NCI-H748 treated with DMSO at 0.1 percent for 48 hours (cell line): ENCODE measurements around the gene DCAF7.

Experiments used
- DNase-seq: peaks from one replicate; lab custom pipeline; 2025; lab: John Stamatoyannopoulos, UW

The DCAF7 gene

GRCh38 chr17:63629627-63630026, 79.3 kb downstream of the DCAF7 start:
- no peak for DNase-seq

DNA sequence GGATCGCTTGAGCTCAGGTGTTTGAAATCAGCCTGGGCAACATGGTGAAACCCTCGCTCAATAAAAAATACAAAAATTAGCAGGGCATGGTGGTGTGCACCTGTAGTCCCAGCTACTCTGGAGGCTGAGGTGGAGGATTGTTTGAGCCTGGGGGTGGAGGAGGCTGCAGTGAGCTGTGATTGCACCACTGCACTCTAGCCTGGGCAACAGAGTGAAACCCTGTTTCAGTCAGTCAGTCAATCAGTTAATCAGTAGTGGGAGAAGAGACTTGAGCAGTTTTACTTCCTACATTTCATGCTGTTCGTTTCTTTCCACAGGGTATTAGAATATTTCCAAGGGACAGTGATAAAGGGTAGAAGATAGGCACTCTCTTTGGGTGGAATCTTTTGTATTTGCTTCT, 80.8 kb downstream of the DCAF7 start:
- DNase-seq, result no peak

GRCh38 chr17:63631626-63632025, 81.3 kb downstream of the DCAF7 start:
- no peak for DNase-seq

DNA sequence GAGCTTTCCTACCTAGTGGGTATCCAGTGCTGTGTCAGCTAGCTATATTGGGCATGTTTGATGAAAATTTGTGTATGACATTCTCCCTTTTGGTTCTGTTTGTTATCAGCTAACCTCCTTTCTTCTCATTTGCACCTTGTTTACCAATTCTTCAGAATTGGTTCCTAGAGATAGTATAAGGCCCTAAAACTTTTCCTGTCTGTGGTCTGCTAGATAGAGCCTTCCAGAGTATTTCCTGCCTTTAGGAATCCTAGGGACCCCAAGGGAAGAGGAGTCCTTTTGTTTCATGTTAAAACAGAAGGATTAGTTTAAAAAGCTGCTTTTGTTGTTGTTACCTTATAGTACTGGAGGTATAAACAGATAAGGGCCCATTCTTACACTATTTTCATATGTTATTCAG, 83.5 kb downstream of the DCAF7 start:
- DNase-seq, result no peak

GRCh38 chr17:63634163-63634562, 83.9 kb downstream of the DCAF7 start:
- no peak for DNase-seq

DNA sequence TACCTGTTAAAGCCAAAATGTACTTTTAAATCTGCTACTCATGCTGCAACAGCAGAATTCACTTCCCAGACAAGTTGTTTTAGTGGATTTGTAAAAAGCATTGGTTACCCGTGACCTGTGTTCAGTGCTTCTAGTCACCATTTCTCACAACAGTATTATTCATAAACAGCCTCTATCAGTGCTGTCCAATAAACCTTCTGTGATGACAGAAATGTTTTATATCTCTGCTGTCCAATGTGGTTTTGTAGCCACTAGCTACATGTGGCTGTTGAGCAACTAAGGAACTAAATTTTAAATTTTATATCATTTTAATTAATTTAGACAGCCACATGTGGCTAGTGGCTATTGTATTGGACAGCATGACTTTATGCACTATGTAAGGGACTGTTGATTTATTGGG, 84.5 kb downstream of the DCAF7 start:
- DNase-seq, result no peak

DNA sequence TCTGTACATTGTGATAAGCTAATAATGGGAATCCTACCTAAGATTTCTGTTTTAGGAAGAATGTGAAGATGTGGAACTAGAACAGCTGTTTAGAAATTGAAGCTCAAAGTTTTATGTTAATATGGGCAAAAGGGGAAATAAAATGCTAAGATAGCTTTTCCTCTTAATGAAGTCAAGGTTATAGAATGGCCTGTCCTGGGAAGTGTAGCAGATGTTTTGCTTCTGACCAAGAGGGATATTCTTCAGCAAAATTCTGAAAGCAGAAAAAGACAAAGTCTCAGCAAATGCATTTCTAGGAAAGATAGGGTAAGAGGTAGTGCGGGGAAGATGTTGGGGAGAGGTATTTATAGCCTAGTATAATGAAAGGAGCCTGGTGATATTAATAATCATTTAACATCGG, 85.0 kb downstream of the DCAF7 start:
- no peak for DNase-seq

DNA sequence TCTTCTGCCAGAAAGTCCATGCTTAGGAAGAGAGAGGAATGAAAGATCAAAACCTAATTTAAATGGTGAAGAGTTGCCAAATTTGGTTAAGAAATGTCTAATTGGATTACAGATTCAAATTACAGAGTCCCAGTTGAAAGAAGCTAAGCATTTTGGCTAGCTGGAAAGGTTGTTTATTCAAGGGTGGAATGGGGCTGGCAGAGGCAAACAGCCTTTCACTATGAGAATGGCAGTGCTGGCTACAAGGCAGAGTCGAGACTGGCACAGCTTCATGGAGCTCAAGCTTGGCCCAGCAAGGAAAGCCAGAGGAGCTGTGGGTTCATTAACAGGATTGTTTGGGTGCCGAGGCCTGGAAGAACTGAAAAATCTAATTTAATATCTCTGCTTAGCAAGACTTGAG, 85.5 kb downstream of the DCAF7 start:
- DNase-seq, result no peak

- DNase-seq, result no peak
Measured at GRCh38 chr17:63639125-63639524, 88.8 kb downstream of the DCAF7 start.

GRCh38 chr17:63640038-63640437, 89.8 kb downstream of the DCAF7 start:
- no peak for DNase-seq

DNA sequence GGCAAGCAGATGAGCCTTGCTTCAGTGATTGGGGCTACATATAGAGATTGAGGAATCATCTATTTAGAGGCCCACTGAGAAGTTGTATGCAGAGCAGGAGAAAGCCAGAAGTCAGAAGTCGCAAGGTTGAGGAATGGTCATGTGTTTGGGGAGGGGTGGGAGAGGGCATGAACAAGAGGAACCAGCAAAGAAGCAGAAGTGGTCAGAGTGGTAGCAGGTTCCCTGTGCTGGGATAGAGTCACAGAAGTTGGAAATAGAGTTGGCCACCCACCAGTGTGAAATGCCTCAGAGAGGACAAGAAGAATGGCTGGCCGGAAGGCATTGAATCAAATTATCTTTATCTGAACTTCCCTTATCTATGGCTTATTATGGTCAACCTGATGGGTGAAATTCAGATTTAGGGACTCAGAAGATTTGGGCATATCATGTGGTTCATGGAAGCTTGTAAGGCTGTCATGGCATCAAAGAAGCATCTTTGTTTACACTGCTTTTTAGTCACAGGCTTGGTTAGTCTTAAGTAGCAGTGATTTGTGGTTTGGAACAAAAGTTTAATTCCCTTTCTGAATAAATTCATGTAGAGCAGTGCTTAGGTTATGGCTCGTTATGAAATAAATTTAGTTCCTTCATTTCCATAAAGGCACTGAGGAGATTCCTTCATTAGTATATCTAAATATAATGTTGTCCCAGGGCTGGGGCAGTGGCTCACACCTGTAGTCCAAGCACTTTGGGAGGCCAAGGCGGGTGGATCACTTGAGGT, 91.6 kb downstream of the DCAF7 start:
- no peak for DNase-seq
